H9 (cell line): ENCODE data around the gene FAM89B. TPM values are rescaled to one million over a fixed set of nuclear protein-coding genes. Genes with fewer than 3 reads are reported as not detected.

Experiments
- DNase-seq: peaks from one replicate; pipeline ENCODE4 v3.0.0-alpha.2; 2017
- H2AFZ ChIP-seq: one replicate; pipeline ENCODE4 v1.6.1; 2013; ENCODE audit warnings: mild to moderate bottlenecking, low read length, control low read depth, moderate library complexity
- H2AK5ac ChIP-seq: 2 replicates; pipeline ENCODE4 v1.6.1; 2013; ENCODE audit warnings: low read length, control low read depth, mixed read lengths; ENCODE audit not compliant: insufficient read length
- H2BK120ac ChIP-seq: one replicate; pipeline ENCODE4 v1.6.1; 2013; ENCODE audit warnings: low read depth, mild to moderate bottlenecking, low read length, control low read depth, inconsistent platforms; ENCODE audit not compliant: poor library complexity, severe bottlenecking
- H2BK12ac ChIP-seq: 2 replicates; pipeline ENCODE4 v1.6.1; 2013; ENCODE audit warnings: low read length, control low read depth, mixed read lengths, low read depth; ENCODE audit not compliant: insufficient read length
- H2BK15ac ChIP-seq: 2 replicates; pipeline ENCODE4 v1.6.1; 2013; ENCODE audit warnings: low read depth, low read length, control low read depth
- H2BK20ac ChIP-seq: one replicate; pipeline ENCODE4 v1.6.1; 2013; ENCODE audit warnings: low read depth, mild to moderate bottlenecking, low read length, control low read depth, inconsistent platforms; ENCODE audit not compliant: poor library complexity, severe bottlenecking
- H2BK5ac ChIP-seq: 2 replicates; pipeline ENCODE4 v1.6.1; 2013; ENCODE audit warnings: low read length, control low read depth, mixed read lengths; ENCODE audit not compliant: insufficient read length
- H3K14ac ChIP-seq: 2 replicates; pipeline ENCODE4 v1.6.1; 2013; ENCODE audit warnings: low read length, control low read depth; ENCODE audit not compliant: insufficient read depth
- H3K18ac ChIP-seq: 2 replicates; pipeline ENCODE4 v1.6.1; 2013; ENCODE audit warnings: low read depth, mild to moderate bottlenecking, mixed read lengths, low read length, control low read depth; ENCODE audit not compliant: insufficient read length
- H3K23ac ChIP-seq: 2 replicates; pipeline ENCODE4 v1.6.1; 2013; ENCODE audit warnings: low read length, control low read depth, mixed read lengths, low read depth; ENCODE audit not compliant: insufficient read length
- H3K23me2 ChIP-seq: 2 replicates; pipeline ENCODE4 v1.6.1; 2013; ENCODE audit warnings: low read depth, mild to moderate bottlenecking, mixed read lengths, low read length, control low read depth; ENCODE audit not compliant: insufficient read length, poor library complexity, severe bottlenecking
- H3K27ac ChIP-seq: 2 replicates; pipeline ENCODE4 v1.5.1; 2013; ENCODE audit warnings: low read length, control low read depth, mixed read lengths, low read depth; ENCODE audit not compliant: insufficient read length
- H3K27me3 ChIP-seq: 2 replicates; pipeline ENCODE4 v1.6.1; 2013; ENCODE audit warnings: low read length, control low read depth, inconsistent platforms; ENCODE audit not compliant: insufficient read depth
- H3K4ac ChIP-seq: 2 replicates; pipeline ENCODE4 v1.6.1; 2013; ENCODE audit warnings: low read depth, mild to moderate bottlenecking, control low read depth, inconsistent platforms, low read length, moderate library complexity
- H3K4me1 ChIP-seq: 2 replicates; pipeline ENCODE4 v1.6.1; 2013; ENCODE audit warnings: low read length, control low read depth, inconsistent platforms; ENCODE audit not compliant: insufficient read depth
- H3K4me2 ChIP-seq: 2 replicates; pipeline ENCODE4 v1.6.1; 2013; ENCODE audit warnings: low read length, control low read depth, mixed read lengths; ENCODE audit not compliant: insufficient read length, insufficient read depth
- H3K56ac ChIP-seq: 2 replicates; pipeline ENCODE4 v1.6.1; 2013; ENCODE audit warnings: low read depth, mild to moderate bottlenecking, mixed read lengths, low read length, control low read depth; ENCODE audit not compliant: insufficient read length
- H3K79me1 ChIP-seq: 2 replicates; pipeline ENCODE4 v1.6.1; 2013; ENCODE audit warnings: low read depth, mild to moderate bottlenecking, moderate library complexity, low read length, control low read depth, inconsistent platforms; ENCODE audit not compliant: insufficient read depth, poor library complexity, severe bottlenecking
- H3K79me2 ChIP-seq: 2 replicates; pipeline ENCODE4 v1.6.1; 2013; ENCODE audit warnings: low read length, control low read depth, inconsistent platforms; ENCODE audit not compliant: insufficient read depth
- H3K9ac ChIP-seq: 2 replicates; pipeline ENCODE4 v1.6.1; 2013; ENCODE audit warnings: low read length, control low read depth, mixed read lengths; ENCODE audit not compliant: insufficient read length; ENCODE audit errors: extremely low read depth
- H3K9me3 ChIP-seq: one replicate; pipeline ENCODE4 v1.6.1; 2013; ENCODE audit warnings: low read depth, low read length, inconsistent platforms; ENCODE audit not compliant: control insufficient read depth
- H3T11ph ChIP-seq: one replicate; pipeline ENCODE4 v1.6.1; 2013; ENCODE audit warnings: mild to moderate bottlenecking, low read length, control low read depth, inconsistent platforms
- H4K20me1 ChIP-seq: one replicate; pipeline ENCODE4 v1.6.1; 2013; ENCODE audit not compliant: control insufficient read depth, insufficient read length, insufficient read depth
- H4K5ac ChIP-seq: 2 replicates; pipeline ENCODE4 v1.6.1; 2013; ENCODE audit warnings: low read depth, mild to moderate bottlenecking, mixed read lengths, low read length, control low read depth; ENCODE audit not compliant: insufficient read length
- H4K8ac ChIP-seq: replicated peaks from 2 replicates; pipeline ENCODE4 v1.6.1; 2013; ENCODE audit warnings: low read length, control low read depth, mixed read lengths, low read depth; ENCODE audit not compliant: insufficient read length
- H4K91ac ChIP-seq: 2 replicates; pipeline ENCODE4 v1.6.1; 2013; ENCODE audit warnings: low read depth, mild to moderate bottlenecking, moderate library complexity, mixed read lengths, low read length, control low read depth; ENCODE audit not compliant: insufficient read length
- H3K27ac Mint-ChIP-seq, 3 experiments: 2 replicates in 2 of 3; 3 replicates in 1 of 3; pipeline ENCODE4 v1.8.0; 2020 to 2021; ENCODE audit warnings: mixed read lengths in 3 of 3, mild to moderate bottlenecking in 1 of 3, moderate library complexity in 1 of 3
- H3K27me3 Mint-ChIP-seq: 2 replicates; pipeline ENCODE4 v1.8.0; 2021; ENCODE audit warnings: low read depth, mild to moderate bottlenecking, moderate library complexity, mixed read lengths
- H3K36me3 Mint-ChIP-seq, 3 experiments: 2 replicates in 2 of 3; 3 replicates in 1 of 3; pipeline ENCODE4 v1.8.0; 2020 to 2021; ENCODE audit warnings: low read depth in 3 of 3, mixed read lengths in 3 of 3; ENCODE audit not compliant: insufficient read depth in 1 of 3
- H3K4me1 Mint-ChIP-seq, 2 experiments: 2 replicates each; pipeline ENCODE4 v1.8.0; 2020; ENCODE audit warnings: mixed read lengths in 2 of 2
- H3K4me3 Mint-ChIP-seq, 2 experiments: 2 replicates in 1 of 2; 3 replicates in 1 of 2; pipeline ENCODE4 v1.8.0; 2020 to 2021; ENCODE audit warnings: mild to moderate bottlenecking in 2 of 2, mixed read lengths in 2 of 2, moderate library complexity in 1 of 2
- H3K9me3 Mint-ChIP-seq, 2 experiments: 2 replicates in 1 of 2; 3 replicates in 1 of 2; pipeline ENCODE4 v1.8.0; 2020; ENCODE audit warnings: mild to moderate bottlenecking in 2 of 2, mixed read lengths in 2 of 2, moderate library complexity in 1 of 2
- CTCF ChIP-seq: fragments of 200-600 bp; sonication (generic); conservative IDR thresholded peaks from 3 replicates; pipeline ENCODE4 v1.8.0; 2021; ENCODE audit warnings: antibody characterized with exemption, mild to moderate bottlenecking
- WGBS: extraction: QIAGEN DNeasy Blood & Tissue Kit; methylation state at CpG from one replicate; pipeline ENCODE4 v1.1.7; 2013; ENCODE audit warnings: missing lambda C conversion rate, low lambda C conversion rate, mixed read lengths; ENCODE audit not compliant: insufficient read length; ENCODE audit errors: extremely low coverage; 5-methylcytosine and 5-hydroxymethylcytosine counted together
- total RNA-seq: library from RNA; stranded (reverse); gene quantifications from 2 replicates; pipeline ENCODE4 v1.2.1, GENCODE V29; 2021

FAM89B gene
- total RNA-seq, 1 experiment from 2014 or later = 21.7 TPM

GRCh38 chr11:65560555-65561418 lies 11.6 kb upstream of the FAM89B start:
- H3K27ac Mint-ChIP-seq = peak overlapping the region; percentile 37 to 82 (median 71); a peak in 4 of 7 replicates
- WGBS = no CpG with 5 or more reads among the region's 15 CpGs
- H4K20me1 ChIP-seq = no peaks in the 10 kb centered on the region
- no peak overlapping the region for H2AK5ac ChIP-seq
- no peak overlapping the region for H3K14ac ChIP-seq
- no peak for TF ChIP-seq CTCF
- H2AFZ ChIP-seq = no peak overlapping the region
- no peak overlapping the region for H2BK5ac ChIP-seq
- no peak overlapping the region for H4K8ac ChIP-seq
- H2BK20ac ChIP-seq = no peak overlapping the region
- no peak overlapping the region for H3K23ac ChIP-seq
- no peak overlapping the region for H2BK12ac ChIP-seq
- no peaks in the 10 kb centered on the region for H3K9me3 Mint-ChIP-seq
- no peak overlapping the region for H2BK15ac ChIP-seq
- H3K27me3 Mint-ChIP-seq = peaks cover 37% of the 10 kb centered on the region
- H4K5ac ChIP-seq = no peak overlapping the region
- peak; percentile 83 for DNase-seq
- H3K4ac ChIP-seq = no peak overlapping the region
- H3K79me1 ChIP-seq = no peaks in the 10 kb centered on the region
- peak overlapping the region; percentile 9 for H3K4me2 ChIP-seq
- H3K27ac ChIP-seq = no peak overlapping the region
- no peak overlapping the region for H3T11ph ChIP-seq
- no peaks in the 10 kb centered on the region for H3K36me3 Mint-ChIP-seq
- peak overlapping the region in 1 of 2 experiments; percentile 65; a peak in 3 of 5 replicates for H3K4me3 Mint-ChIP-seq
- no peaks in the 10 kb centered on the region; the same call in 1 of the 2 replicates for H3K27me3 ChIP-seq
- no peak overlapping the region for H3K9ac ChIP-seq
- no peak overlapping the region for H3K18ac ChIP-seq
- H3K4me1 Mint-ChIP-seq = peaks cover 33 to 48% of the 10 kb centered on the region in 2 experiments
- no peaks in the 10 kb centered on the region for H3K9me3 ChIP-seq
- no peak overlapping the region for H4K91ac ChIP-seq
- H3K4me1 ChIP-seq = peaks cover 5% of the 10 kb centered on the region; the same call in 1 of the 2 replicates
- no peak overlapping the region for H3K56ac ChIP-seq
- H2BK120ac ChIP-seq = no peak overlapping the region
- H3K23me2 ChIP-seq = no peaks in the 10 kb centered on the region
- no peaks in the 10 kb centered on the region for H3K79me2 ChIP-seq
